Activated CD4-positive, alpha-beta T cell treated with anti-CD3 and anti-CD28 coated beads, Interleukin-2, Interleukin-6, amounts not matched to agents 100 ng/mL and 50 ng/mL, durations not matched to agents 16 hours and 8 hours (primary cell): Measurements from ENCODE around the gene SFRP2.
A peak's percentile ranks its signal among the peaks of the same experiment; 100 is the strongest.

Experiments used
- DNase-seq: peaks from one replicate; pipeline ENCODE4 v3.0.0-alpha.2; 2020

The SFRP2 gene

GRCh38 chr4:153765894-153766293, 23.0 kb downstream of the SFRP2 start:
- no peak for DNase-seq

DNA sequence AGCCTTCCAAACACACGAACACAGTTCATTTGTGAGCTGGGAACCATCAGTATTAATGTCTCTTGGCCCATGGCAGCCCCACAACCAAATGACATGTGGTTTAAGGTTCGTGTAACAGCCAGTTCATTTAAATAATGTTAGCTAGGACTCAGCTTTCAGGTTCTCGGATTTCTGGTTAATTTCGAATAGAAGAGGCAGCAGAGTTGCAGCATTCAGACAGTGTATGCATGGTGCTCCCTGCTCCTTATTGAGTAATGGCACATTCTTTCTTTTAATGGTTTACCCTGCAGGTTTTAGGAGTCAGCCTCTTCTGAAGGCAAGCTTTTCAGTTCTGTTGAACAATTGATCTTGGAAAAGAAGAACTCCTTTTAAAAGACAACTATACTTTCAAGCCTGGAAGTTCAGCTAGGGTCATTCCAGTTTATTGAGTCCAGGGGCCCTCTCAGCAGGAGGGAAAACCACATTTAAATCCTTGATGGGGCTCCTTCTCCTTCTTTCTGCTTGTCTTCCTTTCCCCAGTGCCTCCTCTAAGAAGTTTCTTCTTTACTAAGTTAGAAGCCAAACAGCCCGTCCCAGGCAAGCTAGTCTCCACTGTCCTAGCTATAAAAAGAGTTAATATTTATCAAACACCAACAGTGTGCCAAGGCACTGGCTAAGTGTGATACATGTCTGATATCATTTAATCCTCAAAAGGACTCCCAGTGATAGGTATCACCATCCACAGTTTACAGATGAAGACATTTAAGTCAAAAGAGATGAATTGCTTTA, 24.1 kb downstream of the SFRP2 start:
- DNase-seq = no peak

DNA sequence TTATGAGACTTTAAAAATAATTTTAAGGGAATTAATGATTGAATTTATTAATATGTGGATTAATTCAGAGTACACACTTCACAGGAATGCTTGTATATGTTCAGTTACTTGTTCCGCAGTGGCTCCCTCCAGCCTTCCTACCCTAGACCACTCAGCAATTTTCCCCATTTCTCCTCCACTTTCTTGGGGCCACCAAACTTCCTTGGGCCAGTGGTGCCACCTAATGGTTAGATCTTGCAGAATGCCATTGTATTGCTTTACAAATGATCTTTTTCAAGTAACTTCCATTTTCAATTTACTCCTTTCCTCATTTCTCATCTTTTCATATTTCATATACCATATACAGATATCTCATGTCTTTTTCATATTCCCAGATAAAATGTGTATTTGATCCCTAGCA, 25.5 kb downstream of the SFRP2 start:
- DNase-seq = peak; percentile 14

GRCh38 chr4:153759407-153760316, 29.2 kb downstream of the SFRP2 start, which contains the start of gene RNF175:
RNF175 (minus strand) TSS chr4:153760024; CDS start chr4:153759862, 162 bp downstream.
- no peak for DNase-seq

- no peak for DNase-seq
These were observed 30.0 kb downstream of the SFRP2 start for GRCh38 chr4:153758688-153759406.

DNA sequence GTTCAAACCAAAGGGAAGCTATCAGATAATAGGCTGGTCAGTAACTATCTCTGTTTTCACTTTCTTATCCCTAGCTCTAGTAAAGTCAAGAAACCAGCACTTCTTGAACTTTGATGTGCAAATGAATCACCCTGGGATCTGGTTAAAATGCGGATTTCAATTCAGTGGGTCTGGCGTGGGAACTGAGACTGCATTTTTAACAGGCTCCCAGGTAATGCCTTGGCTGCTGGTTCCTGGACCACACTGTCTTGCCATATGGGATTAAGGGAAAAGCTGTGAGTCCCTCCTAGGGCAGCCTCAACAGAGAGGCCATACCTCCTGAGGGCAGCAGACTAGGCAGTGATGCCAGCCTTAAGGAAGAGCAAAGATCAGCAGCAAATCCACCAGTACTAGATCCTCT, 30.7 kb downstream of the SFRP2 start:
- no peak for DNase-seq

- DNase-seq = no peak
These were observed 31.5 kb downstream of the SFRP2 start for GRCh38 chr4:153757407-153757806.

- no peak for DNase-seq
These were observed 33.7 kb downstream of the SFRP2 start for GRCh38 chr4:153755186-153755585.

- DNase-seq = peak; percentile 78
These were observed 38.6 kb downstream of the SFRP2 start for GRCh38 chr4:153750197-153750817.

DNA sequence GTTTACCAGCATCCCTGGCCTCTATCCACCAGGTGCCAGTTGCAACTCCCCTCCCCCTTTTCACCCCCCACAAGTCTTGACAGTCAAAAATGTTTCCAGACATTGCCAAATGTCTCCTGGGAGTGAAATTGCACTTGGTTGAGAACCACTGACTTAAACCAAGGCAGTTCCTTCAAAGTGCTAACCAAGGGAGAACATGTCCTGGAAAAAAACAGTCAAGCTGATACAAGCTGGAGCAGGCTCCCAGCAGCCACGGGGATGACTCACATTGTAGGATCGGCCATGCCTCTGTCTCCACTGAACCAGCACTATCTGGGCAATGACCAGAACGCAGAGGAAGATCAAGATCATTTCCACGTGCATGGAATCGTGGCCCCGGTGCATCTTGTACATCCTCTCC, 40.5 kb downstream of the SFRP2 start:
- DNase-seq = no peak

GRCh38 chr4:153747406-153747955, 41.4 kb downstream of the SFRP2 start:
- no peak for DNase-seq

DNA sequence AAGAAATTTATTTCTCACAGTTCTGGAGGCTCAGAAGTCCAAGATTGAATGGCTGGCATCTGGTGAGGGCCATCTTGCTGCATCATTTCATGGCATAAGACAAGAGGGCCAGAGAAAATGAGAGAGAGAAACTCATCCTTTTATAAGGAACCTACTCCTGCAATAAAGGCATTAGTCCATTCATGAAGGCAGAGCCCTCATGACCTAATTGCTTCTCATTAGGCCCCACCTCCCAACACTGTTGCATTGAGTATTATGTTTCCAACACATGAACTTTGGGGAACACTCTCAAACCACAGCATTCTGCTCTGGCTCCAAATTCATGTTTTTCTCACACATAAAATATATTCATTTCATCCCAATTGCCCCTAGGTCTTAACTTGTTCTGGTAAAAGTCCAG, 43.2 kb downstream of the SFRP2 start:
- DNase-seq = no peak

DNA sequence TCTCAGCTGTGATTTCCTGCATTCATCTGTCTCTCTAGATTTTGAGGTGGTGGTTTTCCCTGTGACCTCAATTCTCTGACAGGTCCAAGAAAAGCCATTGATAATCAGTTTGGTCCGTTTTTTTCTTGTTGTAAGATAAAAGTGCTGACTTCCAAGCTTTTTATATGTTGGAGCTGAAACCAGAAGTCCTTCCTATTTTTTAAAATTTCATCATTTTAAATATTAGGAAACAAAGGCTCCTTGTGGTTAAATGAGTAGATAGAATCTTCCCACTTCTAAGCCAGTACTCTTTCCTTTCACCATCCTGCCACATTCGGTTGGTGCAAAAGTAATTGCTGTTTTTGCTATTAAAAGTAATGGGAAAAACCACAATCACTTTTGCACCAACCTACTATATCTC, 47.3 kb downstream of the SFRP2 start:
- DNase-seq = no peak

DNA sequence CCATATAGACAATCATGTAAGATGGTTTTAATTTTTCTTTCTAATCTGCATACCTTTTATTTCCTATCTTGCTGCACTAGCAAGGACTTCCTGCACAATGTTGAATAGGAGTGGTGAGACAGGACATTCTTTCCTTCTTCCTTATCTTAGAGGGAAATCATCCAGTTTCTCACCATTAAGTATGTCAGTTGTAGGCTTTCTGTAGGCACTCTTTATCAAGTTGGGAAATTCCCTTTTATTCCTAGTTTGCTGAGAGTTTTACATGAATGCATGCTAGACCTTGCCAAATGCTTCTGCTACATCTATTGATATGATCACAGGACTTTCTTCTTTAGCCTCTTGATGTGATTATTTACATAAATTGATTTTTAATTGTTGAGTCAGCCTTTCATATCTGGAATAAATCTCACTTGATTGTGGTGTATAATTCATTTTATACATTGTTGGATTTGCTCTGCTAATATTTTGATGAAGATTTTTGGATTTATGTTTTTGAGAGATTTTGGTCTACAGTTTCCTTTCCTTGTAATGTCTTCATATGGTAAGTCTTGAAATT, 52.9 kb downstream of the SFRP2 start:
- DNase-seq = no peak

GRCh38 chr4:153733751-153734448, 55.0 kb downstream of the SFRP2 start:
- DNase-seq = peak; percentile 20

- DNase-seq = no peak
These were observed 57.6 kb downstream of the SFRP2 start for GRCh38 chr4:153731239-153731638.
